ENCODE results near the gene CD36. TPM values are rescaled to one million over a fixed set of nuclear protein-coding genes. Genes with fewer than 3 reads are reported as not detected.

Gene CD36
- total and polyA plus RNA-seq, 2 experiments from 2014 or later: 0.53 TPM; not detected in 1

GRCh38 chr7:80653244-80653643 is 14.8 kb downstream of the CD36 start:
- Histone ChIP-seq H3K9me3 (ENCODE audit: low read depth) (no peaks in the 10 kb centered on the region), H2AFZ (no peak overlapping the region), H3K79me2 (ENCODE audit: insufficient read depth) (no peaks in the 10 kb centered on the region), H3K27ac (no peak overlapping the region), H3K4me3 (no peak overlapping the region), H3F3A (ENCODE audit: insufficient read depth) (no peaks in the 10 kb centered on the region), H3K27me3 (replicated peaks; ENCODE audit: insufficient read depth) (no peaks in the 10 kb centered on the region), H4K20me1 (ENCODE audit: insufficient read depth) (no peaks in the 10 kb centered on the region), H3K9me2 (ENCODE audit: insufficient read depth) (no peaks in the 10 kb centered on the region), H3K36me3 (ENCODE audit: low read depth) (no peaks in the 10 kb centered on the region), H3K9ac (no peak overlapping the region), H3K4me2 (ENCODE audit: unreplicated experiment) (no peak overlapping the region), H3K4me1 (ENCODE audit: insufficient read depth) (no peaks in the 10 kb centered on the region)
- TF ChIP-seq EZH2phosphoT487 (IDR thresholded peaks at IDR 0.05; ENCODE audit: insufficient read depth, low read depth): no peak
- TF ChIP-seq EZH2 (IDR thresholded peaks at IDR 0.05; ENCODE audit: insufficient read depth, poor library complexity, severe bottlenecking): no peak
- no peak for DNase-seq
- WGBS, 2 experiments (ENCODE audit: low coverage in 1 of 2, low lambda C conversion rate in 2 of 2, missing lambda C conversion rate in 2 of 2): 92 to 95% methylated on average over 1 of the region's 1 CpG
- in situ Hi-C loops (cut with MboI): loop anchor here (25.0 kb wide), 1 partner anchor 566 kb away; no protein-coding TSS in a partner anchor

- H3K27me3 ChIP-seq (replicated peaks; ENCODE audit: insufficient read depth): no peaks in the 10 kb centered on the region
- DNase-seq: no peak
- no peaks in the 10 kb centered on the region for H3K36me3 ChIP-seq (ENCODE audit: low read depth)
- H3K4me3 ChIP-seq: no peak overlapping the region
- H3K4me1 ChIP-seq (ENCODE audit: insufficient read depth): 0 out of 2 replicates have a peak, but pooled peaks cover 7% of the 10 kb centered on the region
- 93 to 100% methylated on average over 2 of the region's 2 CpGs for WGBS, 2 experiments (ENCODE audit: low coverage in 1 of 2, low lambda C conversion rate in 2 of 2, missing lambda C conversion rate in 2 of 2)
- H4K20me1 ChIP-seq (ENCODE audit: insufficient read depth): no peaks in the 10 kb centered on the region
- H3K27ac ChIP-seq: no peak overlapping the region
- no peaks in the 10 kb centered on the region for H3K9me3 ChIP-seq (ENCODE audit: low read depth)
- H3K9me2 ChIP-seq (ENCODE audit: insufficient read depth): no peaks in the 10 kb centered on the region
- no peak overlapping the region for H2AFZ ChIP-seq
- TF ChIP-seq EZH2phosphoT487 (IDR thresholded peaks at IDR 0.05; ENCODE audit: insufficient read depth, low read depth) (no peak), EZH2 (IDR thresholded peaks at IDR 0.05; ENCODE audit: insufficient read depth, poor library complexity, severe bottlenecking) (no peak)
- H3F3A ChIP-seq (ENCODE audit: insufficient read depth): no peaks in the 10 kb centered on the region
- no peaks in the 10 kb centered on the region for H3K79me2 ChIP-seq (ENCODE audit: insufficient read depth)
- H3K9ac ChIP-seq: no peak overlapping the region
- in situ Hi-C loops (cut with MboI): loop anchor here (5.0 to 25.0 kb wide), 2 partner anchors 223 to 568 kb away; no protein-coding TSS in a partner anchor
- H3K4me2 ChIP-seq (ENCODE audit: unreplicated experiment): no peak overlapping the region
Measured at GRCh38 chr7:80654887-80655340, 16.5 kb downstream of the CD36 start.

GRCh38 chr7:80656029-80656428 is 17.6 kb downstream of the CD36 start:
- Histone ChIP-seq H3K9me2 (ENCODE audit: insufficient read depth) (no peaks in the 10 kb centered on the region), H3K4me2 (ENCODE audit: unreplicated experiment) (no peak overlapping the region), H3K4me1 (ENCODE audit: insufficient read depth) (0 out of 2 replicates have a peak, but pooled peaks cover 7% of the 10 kb centered on the region), H3K4me3 (no peak overlapping the region), H3K79me2 (ENCODE audit: insufficient read depth) (no peaks in the 10 kb centered on the region), H2AFZ (no peak overlapping the region), H3K9me3 (ENCODE audit: low read depth) (no peaks in the 10 kb centered on the region), H3F3A (ENCODE audit: insufficient read depth) (no peaks in the 10 kb centered on the region), H3K36me3 (ENCODE audit: low read depth) (no peaks in the 10 kb centered on the region), H4K20me1 (ENCODE audit: insufficient read depth) (no peaks in the 10 kb centered on the region), H3K27ac (no peak overlapping the region), H3K27me3 (replicated peaks; ENCODE audit: insufficient read depth) (no peaks in the 10 kb centered on the region), H3K9ac (no peak overlapping the region)
- in situ Hi-C loops (cut with MboI): loop anchor here (5.0 to 25.0 kb wide), 2 partner anchors 224 to 569 kb away; no protein-coding TSS in a partner anchor
- no peak for DNase-seq
- TF ChIP-seq EZH2 (IDR thresholded peaks at IDR 0.05; ENCODE audit: insufficient read depth, poor library complexity, severe bottlenecking): no peak
- 86 to 90% methylated on average over 4 of the region's 4 CpGs for WGBS, 2 experiments (ENCODE audit: low coverage in 1 of 2, low lambda C conversion rate in 2 of 2, missing lambda C conversion rate in 2 of 2)

GRCh38 chr7:80659120-80660055 is 20.9 kb downstream of the CD36 start:
- peak; percentile 53 for DNase-seq
- Histone ChIP-seq H3K27ac (no peak overlapping the region), H3K4me3 (no peak overlapping the region), H3K9me2 (ENCODE audit: insufficient read depth) (no peaks in the 10 kb centered on the region), H3K9ac (no peak overlapping the region), H3K4me2 (ENCODE audit: unreplicated experiment) (peak overlapping the region; percentile 9), H3K79me2 (ENCODE audit: insufficient read depth) (no peaks in the 10 kb centered on the region), H2AFZ (peak overlapping the region; percentile 56), H3K4me1 (ENCODE audit: insufficient read depth) (0 out of 2 replicates have a peak, but pooled peaks cover 7% of the 10 kb centered on the region), H4K20me1 (ENCODE audit: insufficient read depth) (no peaks in the 10 kb centered on the region), H3F3A (ENCODE audit: insufficient read depth) (no peaks in the 10 kb centered on the region), H3K27me3 (replicated peaks; ENCODE audit: insufficient read depth) (no peaks in the 10 kb centered on the region), H3K36me3 (ENCODE audit: low read depth) (no peaks in the 10 kb centered on the region), H3K9me3 (ENCODE audit: low read depth) (no peaks in the 10 kb centered on the region)
- WGBS, 2 experiments (ENCODE audit: low coverage in 1 of 2, low lambda C conversion rate in 2 of 2, missing lambda C conversion rate in 2 of 2): 4 to 5% methylated on average over 3 of the region's 3 CpGs
- in situ Hi-C loops (cut with MboI): loop anchor here (5.0 to 25.0 kb wide), 2 partner anchors 227 to 572 kb away; no protein-coding TSS in a partner anchor
- TF ChIP-seq EZH2 (IDR thresholded peaks at IDR 0.05; ENCODE audit: insufficient read depth, poor library complexity, severe bottlenecking) (no peak), EZH2phosphoT487 (IDR thresholded peaks at IDR 0.05; ENCODE audit: insufficient read depth, low read depth) (no peak)

Data from GM23248 (cell line).